Measurements from ENCODE around the gene MTCL3.

MTCL3 gene

DNA sequence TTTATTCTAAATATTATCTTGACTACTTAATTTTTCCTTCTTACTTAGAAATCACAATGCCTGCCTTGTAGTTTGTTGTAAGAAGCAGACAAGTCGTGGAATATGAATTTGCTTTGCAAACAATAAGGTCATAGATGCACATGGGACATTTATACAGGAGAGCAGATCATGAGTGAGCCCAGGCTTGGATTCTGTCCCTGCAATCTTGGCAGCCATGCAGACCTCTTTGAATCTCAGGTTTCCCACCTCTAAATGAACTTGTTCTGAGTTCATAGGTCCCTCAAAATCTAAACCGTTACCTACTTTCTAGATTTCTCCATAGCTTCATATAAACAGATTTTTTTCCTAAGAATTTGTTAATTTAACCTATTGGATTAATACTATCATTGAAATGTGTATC is 79.4 kb downstream of the MTCL3 start:
- TF ChIP-seq, protein P1, sequence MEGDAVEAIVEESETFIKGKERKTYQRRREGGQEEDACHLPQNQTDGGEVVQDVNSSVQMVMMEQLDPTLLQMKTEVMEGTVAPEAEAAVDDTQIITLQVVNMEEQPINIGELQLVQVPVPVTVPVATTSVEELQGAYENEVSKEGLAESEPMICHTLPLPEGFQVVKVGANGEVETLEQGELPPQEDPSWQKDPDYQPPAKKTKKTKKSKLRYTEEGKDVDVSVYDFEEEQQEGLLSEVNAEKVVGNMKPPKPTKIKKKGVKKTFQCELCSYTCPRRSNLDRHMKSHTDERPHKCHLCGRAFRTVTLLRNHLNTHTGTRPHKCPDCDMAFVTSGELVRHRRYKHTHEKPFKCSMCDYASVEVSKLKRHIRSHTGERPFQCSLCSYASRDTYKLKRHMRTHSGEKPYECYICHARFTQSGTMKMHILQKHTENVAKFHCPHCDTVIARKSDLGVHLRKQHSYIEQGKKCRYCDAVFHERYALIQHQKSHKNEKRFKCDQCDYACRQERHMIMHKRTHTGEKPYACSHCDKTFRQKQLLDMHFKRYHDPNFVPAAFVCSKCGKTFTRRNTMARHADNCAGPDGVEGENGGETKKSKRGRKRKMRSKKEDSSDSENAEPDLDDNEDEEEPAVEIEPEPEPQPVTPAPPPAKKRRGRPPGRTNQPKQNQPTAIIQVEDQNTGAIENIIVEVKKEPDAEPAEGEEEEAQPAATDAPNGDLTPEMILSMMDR (conservative IDR thresholded peaks at IDR 0.05): no peak
- no peak for DNase-seq
- Histone ChIP-seq H3K9ac (ENCODE audit: extremely low read depth, low read length, poor library complexity, severe bottlenecking) (no peak overlapping the region), H3K4me3 (ENCODE audit: low read length) (no peak overlapping the region), H3K36me3 (ENCODE audit: control insufficient read depth, insufficient read depth, low read length) (no peaks in the 10 kb centered on the region), H3K4me1 (ENCODE audit: control insufficient read depth, insufficient read depth, low read length) (no peaks in the 10 kb centered on the region), H3K27me3 (ENCODE audit: control insufficient read depth, insufficient read depth, low read length, poor library complexity, severe bottlenecking) (no peaks in the 10 kb centered on the region), H3K9me3 (ENCODE audit: control insufficient read depth, low read length) (no peaks in the 10 kb centered on the region), H3K27ac (ENCODE audit: low read depth, low read length) (no peak overlapping the region)
- 0 to 21% methylated on average over 1 to 2 of the region's 2 CpGs for WGBS, 2 experiments (ENCODE audit: insufficient coverage in 1 of 2, insufficient read length in 1 of 2)
- Mint-ChIP-seq H3K9me3 (no peaks in the 10 kb centered on the region), H3K4me3 (no peak overlapping the region), H3K27ac (no peak overlapping the region), H3K4me1 (peaks cover 2% of the 10 kb centered on the region), H3K27me3 (ENCODE audit: insufficient read depth) (no peaks in the 10 kb centered on the region), H3K36me3 (ENCODE audit: low read depth) (no peaks in the 10 kb centered on the region)

- DNase-seq: no peak
- H3K4me1 Mint-ChIP-seq: peaks cover 6% of the 10 kb centered on the region
- Histone ChIP-seq H3K4me3 (ENCODE audit: low read length) (no peak overlapping the region), H3K9me3 (ENCODE audit: control insufficient read depth, low read length) (no peaks in the 10 kb centered on the region), H3K4me1 (ENCODE audit: control insufficient read depth, insufficient read depth, low read length) (no peaks in the 10 kb centered on the region), H3K27ac (ENCODE audit: low read depth, low read length) (no peak overlapping the region), H3K36me3 (ENCODE audit: control insufficient read depth, insufficient read depth, low read length) (no peaks in the 10 kb centered on the region), H3K9ac (ENCODE audit: extremely low read depth, low read length, poor library complexity, severe bottlenecking) (no peak overlapping the region), H3K27me3 (ENCODE audit: control insufficient read depth, insufficient read depth, low read length, poor library complexity, severe bottlenecking) (no peaks in the 10 kb centered on the region)
- 93 to 94% methylated on average over 2 to 3 of the region's 3 CpGs for WGBS, 2 experiments (ENCODE audit: insufficient coverage in 1 of 2, insufficient read length in 1 of 2)
- no peaks in the 10 kb centered on the region for H3K36me3 Mint-ChIP-seq (ENCODE audit: low read depth)
- no peaks in the 10 kb centered on the region for H3K9me3 Mint-ChIP-seq
- no peaks in the 10 kb centered on the region for H3K27me3 Mint-ChIP-seq (ENCODE audit: insufficient read depth)
- H3K4me3 Mint-ChIP-seq: no peak overlapping the region
- H3K27ac Mint-ChIP-seq: no peak overlapping the region
- TF ChIP-seq, protein P1 (conservative IDR thresholded peaks at IDR 0.05): no peak
Measured at GRCh38 chr6:127436578-127437110, 82.5 kb downstream of the MTCL3 start.

GRCh38 chr6:127435626-127436220 is 83.4 kb downstream of the MTCL3 start:
- no peak overlapping the region for H3K9ac ChIP-seq (ENCODE audit: extremely low read depth, low read length, poor library complexity, severe bottlenecking)
- no peaks in the 10 kb centered on the region for H3K27me3 ChIP-seq (ENCODE audit: control insufficient read depth, insufficient read depth, low read length, poor library complexity, severe bottlenecking)
- TF ChIP-seq, protein P1 (conservative IDR thresholded peaks at IDR 0.05): no peak
- no peak overlapping the region for H3K4me3 ChIP-seq (ENCODE audit: low read length)
- H3K9me3 ChIP-seq (ENCODE audit: control insufficient read depth, low read length): no peaks in the 10 kb centered on the region
- H3K36me3 ChIP-seq (ENCODE audit: control insufficient read depth, insufficient read depth, low read length): no peaks in the 10 kb centered on the region
- WGBS, 2 experiments (ENCODE audit: insufficient coverage in 1 of 2, insufficient read length in 1 of 2): 95 to 100% methylated on average over 1 to 7 of the region's 7 CpGs
- H3K27ac ChIP-seq (ENCODE audit: low read depth, low read length): no peak overlapping the region
- Mint-ChIP-seq H3K27me3 (ENCODE audit: insufficient read depth) (no peaks in the 10 kb centered on the region), H3K27ac (no peak overlapping the region), H3K9me3 (peaks cover 4% of the 10 kb centered on the region), H3K4me3 (no peak overlapping the region), H3K36me3 (ENCODE audit: low read depth) (no peaks in the 10 kb centered on the region), H3K4me1 (peaks cover 6% of the 10 kb centered on the region)
- no peaks in the 10 kb centered on the region for H3K4me1 ChIP-seq (ENCODE audit: control insufficient read depth, insufficient read depth, low read length)
- no peak for DNase-seq

Measured in endodermal cell (in vitro differentiated cells).